H1 (cell line): ENCODE data around the gene PLXNA4. TPM values are rescaled to one million over a fixed set of nuclear protein-coding genes. Genes with fewer than 3 reads are reported as not detected.

Experiments
- CTCF ChIA-PET: fragments of 300-600 bp; sonication (Branson Sonifier 250); formaldehyde crosslinking; loops from one replicate; lab custom pipeline; 2021; ENCODE audit not compliant: partially characterized antibody; lab: Charles Lee
- POLR2A ChIA-PET: fragments of 300-600 bp; sonication (Branson Sonifier 250); formaldehyde crosslinking; loops from one replicate; lab custom pipeline; 2021; ENCODE audit warnings: inconsistent platforms; ENCODE audit not compliant: partially characterized antibody; lab: Charles Lee
- DNase-seq, 2 experiments: peaks; one replicate each; pipeline versions ENCODE4 v3.0.0 to v3.0.0-alpha.2; 2010 to 2022; ENCODE audit warnings: low spot score in 2 of 2, low read depth in 1 of 2, mixed read lengths in 1 of 2
- FAIRE-seq: peaks from 2 replicates; lab custom pipeline; 2011; peaks lifted over from hg19 to GRCh38; lab: Jason Lieb, UNC
- H2AFZ ChIP-seq: 2 replicates; pipeline ENCODE4 v1.8.1; 2012; ENCODE audit warnings: low read length, inconsistent platforms
- H2AK5ac ChIP-seq: 2 replicates; pipeline ENCODE4 v1.6.1; 2013; ENCODE audit warnings: low read depth, low read length
- H2BK120ac ChIP-seq: replicated peaks from 2 replicates; pipeline ENCODE3; 2013; ENCODE audit warnings: low read depth, low read length, inconsistent platforms
- H2BK12ac ChIP-seq: 2 replicates; pipeline ENCODE4 v1.6.1; 2013; ENCODE audit warnings: low read depth, low read length
- H2BK15ac ChIP-seq: 2 replicates; pipeline ENCODE4 v1.6.1; 2013; ENCODE audit warnings: low read length
- H2BK20ac ChIP-seq: 2 replicates; pipeline ENCODE4 v1.6.1; 2013; ENCODE audit warnings: low read length
- H2BK5ac ChIP-seq: 2 replicates; pipeline ENCODE4 v1.6.1; 2013; ENCODE audit warnings: low read depth, low read length
- H3K14ac ChIP-seq: 2 replicates; pipeline ENCODE4 v1.6.1; 2013; ENCODE audit warnings: inconsistent platforms; ENCODE audit not compliant: insufficient read length
- H3K18ac ChIP-seq: 2 replicates; pipeline ENCODE4 v1.6.1; 2013; ENCODE audit warnings: low read length; ENCODE audit errors: extremely low read depth
- H3K23ac ChIP-seq: 2 replicates; pipeline ENCODE4 v1.6.1; 2013; ENCODE audit warnings: inconsistent platforms; ENCODE audit not compliant: insufficient read length
- H3K23me2 ChIP-seq: 2 replicates; pipeline ENCODE4 v1.6.1; 2013; ENCODE audit warnings: low read depth, low read length
- H3K27ac ChIP-seq: 2 replicates; pipeline ENCODE4 v1.6.1; 2011; ENCODE audit warnings: low read depth, low read length, inconsistent platforms
- H3K27me3 ChIP-seq, 4 experiments: replicated peaks in 1 of 4; 1 replicate in 1 of 4; 2 replicates in 3 of 4; pipeline versions ENCODE4 v1.6.1 to v1.8.1; 2011 to 2013; ENCODE audit warnings: low read length in 3 of 4, mild to moderate bottlenecking in 3 of 4, inconsistent platforms in 2 of 4, mixed read lengths in 2 of 4, moderate library complexity in 1 of 4; ENCODE audit not compliant: control insufficient read depth in 3 of 4, insufficient read depth in 3 of 4; ENCODE audit errors: extremely low read depth in 1 of 4
- H3K36me3 ChIP-seq, 4 experiments: 2 replicates each; pipeline versions ENCODE4 v1.6.1 to v1.8.1; 2011 to 2013; ENCODE audit warnings: mild to moderate bottlenecking in 4 of 4, low read length in 3 of 4, moderate library complexity in 2 of 4, control low read depth in 1 of 4, inconsistent platforms in 1 of 4; ENCODE audit not compliant: insufficient read depth in 4 of 4, control insufficient read depth in 2 of 4
- H3K4ac ChIP-seq: replicated peaks from 2 replicates; pipeline ENCODE3; 2013; ENCODE audit warnings: low read length, low read depth, mixed read lengths, inconsistent platforms; ENCODE audit not compliant: insufficient read length
- H3K4me1 ChIP-seq, 4 experiments: replicated peaks in 1 of 4; 1 replicate in 1 of 4; 2 replicates in 3 of 4; pipeline versions ENCODE4 v1.6.1 to v1.8.1; 2011 to 2013; ENCODE audit warnings: low read length in 3 of 4, inconsistent platforms in 2 of 4, mixed read lengths in 1 of 4; ENCODE audit not compliant: insufficient read depth in 4 of 4, control insufficient read depth in 3 of 4
- H3K4me2 ChIP-seq, 2 experiments: 2 replicates each; pipeline versions ENCODE4 v1.6.1 to v1.8.1; 2011 to 2013; ENCODE audit warnings: low read depth in 2 of 2, low read length in 2 of 2, control low read depth in 1 of 2, inconsistent platforms in 1 of 2, mild to moderate bottlenecking in 1 of 2; ENCODE audit not compliant: insufficient read depth in 1 of 2
- H3K4me3 ChIP-seq, 4 experiments: fragments of 200-600, 300-600 bp in 1 of 4; sonication (generic), shearing (Covaris generic), sonication (Bioruptor Twin) in 1 of 4; 2 replicates each; pipeline versions ENCODE4 v1.5.1 to v1.8.1; 2011 to 2016; ENCODE audit warnings: low read length in 4 of 4, low read depth in 3 of 4, control low read depth in 2 of 4, inconsistent platforms in 2 of 4, mild to moderate bottlenecking in 2 of 4, mixed read lengths in 1 of 4, moderate library complexity in 1 of 4; ENCODE audit not compliant: insufficient read depth in 2 of 4; ENCODE audit errors: extremely low read depth in 1 of 4
- H3K56ac ChIP-seq: replicated peaks from 2 replicates; pipeline ENCODE3; 2013; ENCODE audit warnings: low read depth, mild to moderate bottlenecking, mixed read lengths, low read length, inconsistent platforms; ENCODE audit not compliant: insufficient read length
- H3K79me1 ChIP-seq: 2 replicates; pipeline ENCODE4 v1.6.1; 2013; ENCODE audit warnings: low read depth, low read length, control low read depth
- H3K79me2 ChIP-seq, 2 experiments: 2 replicates each; pipeline versions ENCODE4 v1.6.1 to v1.8.1; 2012 to 2013; ENCODE audit warnings: low read length in 2 of 2, mild to moderate bottlenecking in 2 of 2, inconsistent platforms in 1 of 2; ENCODE audit not compliant: insufficient read depth in 2 of 2, control insufficient read depth in 1 of 2
- H3K9ac ChIP-seq, 4 experiments: replicated peaks in 1 of 4; 1 replicate in 1 of 4; 2 replicates in 3 of 4; pipeline versions ENCODE4 v1.6.1 to v1.8.1; 2011 to 2013; ENCODE audit warnings: low read depth in 3 of 4, low read length in 3 of 4, control low read depth in 2 of 4, mild to moderate bottlenecking in 2 of 4, moderate library complexity in 2 of 4, inconsistent platforms in 1 of 4; ENCODE audit errors: extremely low read depth in 1 of 4
- H3K9me3 ChIP-seq, 2 experiments: 2 replicates each; pipeline versions ENCODE4 v1.6.1 to v1.8.1; 2012 to 2013; ENCODE audit warnings: mild to moderate bottlenecking in 2 of 2, moderate library complexity in 2 of 2, control low read depth in 1 of 2, inconsistent platforms in 1 of 2, low read depth in 1 of 2, low read length in 1 of 2, mixed read lengths in 1 of 2; ENCODE audit not compliant: insufficient read depth in 2 of 2
- H4K20me1 ChIP-seq, 2 experiments: replicated peaks in 1 of 2; 2 replicates each; pipeline versions ENCODE3 to v1.8.1; 2011 to 2013; ENCODE audit warnings: inconsistent platforms in 2 of 2, low read length in 2 of 2, mild to moderate bottlenecking in 1 of 2; ENCODE audit not compliant: insufficient read depth in 2 of 2, control insufficient read depth in 1 of 2
- H4K5ac ChIP-seq: 2 replicates; pipeline ENCODE4 v1.6.1; 2013; ENCODE audit warnings: low read length, low read depth, mixed read lengths, inconsistent platforms; ENCODE audit not compliant: insufficient read length
- H4K8ac ChIP-seq: 2 replicates; pipeline ENCODE4 v1.8.0; 2013; ENCODE audit warnings: mild to moderate bottlenecking, moderate library complexity, low read length, inconsistent platforms; ENCODE audit not compliant: insufficient read depth; ENCODE audit errors: extremely low read depth
- H4K91ac ChIP-seq: replicated peaks from 2 replicates; pipeline ENCODE3; 2013; ENCODE audit warnings: low read length, mixed read lengths, inconsistent platforms; ENCODE audit not compliant: insufficient read length
- KDM4A ChIP-seq: IDR thresholded peaks from one replicate; pipeline ENCODE4 v1.7.1; 2012; ENCODE audit warnings: low read depth, mild to moderate bottlenecking, moderate library complexity, low read length, inconsistent platforms; ENCODE audit not compliant: severe bottlenecking
- SAP30 ChIP-seq: fragments of 300-600 bp; sonication (generic); IDR thresholded peaks from 2 replicates; pipeline ENCODE4 v1.7.1; 2012; ENCODE audit warnings: low read length, moderate library complexity, mild to moderate bottlenecking, inconsistent platforms; ENCODE audit not compliant: insufficient read depth, insufficient replicate concordance
- WGBS, 2 experiments: shearing (Covaris generic) in 1 of 2; methylation state at CpG; one replicate each; pipeline versions ENCODE4 v1.1.6 to v1.1.7; 2013 to 2015; ENCODE audit warnings: low lambda C conversion rate in 2 of 2, mixed read lengths in 2 of 2, inconsistent platforms in 1 of 2, low coverage in 1 of 2, missing lambda C conversion rate in 1 of 2; ENCODE audit not compliant: insufficient replicate concordance in 2 of 2, insufficient coverage in 1 of 2, insufficient read length in 1 of 2; ENCODE audit errors: extremely low coverage in 1 of 2, missing lambda C conversion rate in 1 of 2; 5-methylcytosine and 5-hydroxymethylcytosine counted together
- long read RNA-seq, 2 experiments: library from RNA in 1 of 2; library from capped mRNA in 1 of 2; stranded (forward); transcript quantifications; one replicate each; pipeline ENCODE4 v2.0.0, GENCODE V29; 2021; ENCODE audit warnings: inconsistent platforms in 1 of 2
- polyA minus RNA-seq, 3 experiments: library from RNA; depleted of rRNA, polyadenylated mRNA; stranded (reverse); fragments of >200 nt; gene quantifications; 1 replicate in 2 of 3; 2 replicates in 1 of 3; pipeline ENCODE4 v1.2.3, GENCODE V29; 2011
- polyA plus RNA-seq, 7 experiments: library from polyadenylated mRNA; depleted of rRNA in 3 of 7; stranded (reverse) in 5 of 7; unstranded in 2 of 7; fragments of >200 nt in 5 of 7; fragments of 200-250 nt in 2 of 7; gene quantifications; 1 replicate in 5 of 7; 2 replicates in 1 of 7; 4 replicates in 1 of 7; pipeline versions ENCODE4 v1.2.1 to v1.2.3, GENCODE V29; 2011 to 2013; ENCODE audit warnings: missing spikeins in 2 of 7, mixed read lengths in 2 of 7
- total RNA-seq: library from RNA; stranded (reverse); fragmentation: NEBNext Ultra II Directional; extraction: Animal tissue kit (Norgen Biotek cat#: 25700); gene quantifications from 2 replicates; pipeline ENCODE4 v1.2.1, GENCODE V29; 2021

Gene PLXNA4, protein sequence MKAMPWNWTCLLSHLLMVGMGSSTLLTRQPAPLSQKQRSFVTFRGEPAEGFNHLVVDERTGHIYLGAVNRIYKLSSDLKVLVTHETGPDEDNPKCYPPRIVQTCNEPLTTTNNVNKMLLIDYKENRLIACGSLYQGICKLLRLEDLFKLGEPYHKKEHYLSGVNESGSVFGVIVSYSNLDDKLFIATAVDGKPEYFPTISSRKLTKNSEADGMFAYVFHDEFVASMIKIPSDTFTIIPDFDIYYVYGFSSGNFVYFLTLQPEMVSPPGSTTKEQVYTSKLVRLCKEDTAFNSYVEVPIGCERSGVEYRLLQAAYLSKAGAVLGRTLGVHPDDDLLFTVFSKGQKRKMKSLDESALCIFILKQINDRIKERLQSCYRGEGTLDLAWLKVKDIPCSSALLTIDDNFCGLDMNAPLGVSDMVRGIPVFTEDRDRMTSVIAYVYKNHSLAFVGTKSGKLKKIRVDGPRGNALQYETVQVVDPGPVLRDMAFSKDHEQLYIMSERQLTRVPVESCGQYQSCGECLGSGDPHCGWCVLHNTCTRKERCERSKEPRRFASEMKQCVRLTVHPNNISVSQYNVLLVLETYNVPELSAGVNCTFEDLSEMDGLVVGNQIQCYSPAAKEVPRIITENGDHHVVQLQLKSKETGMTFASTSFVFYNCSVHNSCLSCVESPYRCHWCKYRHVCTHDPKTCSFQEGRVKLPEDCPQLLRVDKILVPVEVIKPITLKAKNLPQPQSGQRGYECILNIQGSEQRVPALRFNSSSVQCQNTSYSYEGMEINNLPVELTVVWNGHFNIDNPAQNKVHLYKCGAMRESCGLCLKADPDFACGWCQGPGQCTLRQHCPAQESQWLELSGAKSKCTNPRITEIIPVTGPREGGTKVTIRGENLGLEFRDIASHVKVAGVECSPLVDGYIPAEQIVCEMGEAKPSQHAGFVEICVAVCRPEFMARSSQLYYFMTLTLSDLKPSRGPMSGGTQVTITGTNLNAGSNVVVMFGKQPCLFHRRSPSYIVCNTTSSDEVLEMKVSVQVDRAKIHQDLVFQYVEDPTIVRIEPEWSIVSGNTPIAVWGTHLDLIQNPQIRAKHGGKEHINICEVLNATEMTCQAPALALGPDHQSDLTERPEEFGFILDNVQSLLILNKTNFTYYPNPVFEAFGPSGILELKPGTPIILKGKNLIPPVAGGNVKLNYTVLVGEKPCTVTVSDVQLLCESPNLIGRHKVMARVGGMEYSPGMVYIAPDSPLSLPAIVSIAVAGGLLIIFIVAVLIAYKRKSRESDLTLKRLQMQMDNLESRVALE (N-terminal part only)
- total RNA-seq (0.76 and 1.8 TPM in 2 replicates), polyA plus RNA-seq (2011; rRNA removed) (0.44 and 0.79 TPM in 2 replicates), polyA minus RNA-seq (2011; rRNA and poly(A)+ RNA removed) (2.0 and 2.7 TPM in 2 replicates)
- 0.40 TPM for polyA plus RNA-seq (2011; cell fraction: cytosol; rRNA removed)
- polyA plus RNA-seq (2011; cell fraction: nucleus; rRNA removed) = 0.88 TPM
- 0.51 to 1.1 TPM (median 0.55 TPM) in 4 replicates for polyA plus RNA-seq (2012, experiment 1 of 2)
- polyA plus RNA-seq (2012, experiment 2 of 2) = 0.26 TPM
- polyA plus RNA-seq (2013, experiment 1 of 2) = 0.69 TPM
- 0.63 TPM for polyA plus RNA-seq (2013, experiment 2 of 2)
- 1.0 TPM for polyA minus RNA-seq (2011; cell fraction: cytosol; rRNA and poly(A)+ RNA removed)
- 1.6 TPM for polyA minus RNA-seq (2011; cell fraction: nucleus; rRNA and poly(A)+ RNA removed)
- long read RNA-seq, experiment 1, partial matches to known transcripts = 1 of 2 reads
- long read RNA-seq, experiment 1, other reads (novel, unspliced or antisense) = 1 of 2 reads
- long read RNA-seq, experiment 2 = 0 reads

DNA sequence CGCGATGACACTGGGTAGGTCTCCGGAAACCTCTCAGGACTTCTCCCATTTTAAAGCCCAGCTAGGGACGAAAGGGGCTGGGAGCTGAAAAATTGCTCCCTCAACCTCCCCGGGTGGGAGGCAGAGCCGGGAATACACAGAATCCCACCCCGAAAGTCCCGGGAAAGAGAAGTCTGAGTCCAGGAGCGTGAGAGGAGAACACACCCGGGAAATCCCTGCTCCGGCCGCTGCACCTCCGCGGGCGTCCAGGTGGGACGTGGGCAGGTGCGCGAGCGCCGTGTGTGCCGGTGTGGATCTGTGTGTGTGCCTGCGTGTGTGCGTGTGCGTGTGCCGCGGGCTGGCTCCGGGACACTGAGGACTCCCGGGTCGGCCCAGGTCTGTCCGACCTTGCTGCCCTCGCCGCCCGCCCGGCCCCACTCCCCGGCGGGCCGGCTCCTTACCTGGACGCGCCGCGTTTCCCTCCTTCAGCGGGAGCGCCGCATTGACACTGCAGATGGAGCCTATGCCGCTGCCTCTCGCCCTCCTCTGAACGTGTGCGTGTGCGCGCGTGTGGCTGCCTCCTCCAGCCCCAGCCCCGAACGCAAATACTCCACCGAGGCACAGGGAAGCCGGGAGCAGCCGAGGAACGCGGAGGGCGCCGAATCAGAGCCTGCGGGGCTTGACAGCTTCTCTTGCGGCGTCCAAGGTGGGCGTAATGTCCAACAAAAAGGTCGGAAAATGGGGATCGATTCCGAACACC is at the start of gene PLXNA4:
Gene PLXNA4 (minus strand): TSS at position 489 of the 739 bp plus-strand sequence. CDS start 67,777 bp downstream, outside the sequence.
- peak within 1 kb of the TSS; percentile 74 to 98 for H3K4me2 ChIP-seq
- no peaks in the 10 kb centered on the region for H3K79me2 ChIP-seq
- H4K5ac ChIP-seq = no peak within 1 kb of the TSS
- H2BK12ac ChIP-seq = no peak within 1 kb of the TSS
- H3K14ac ChIP-seq = no peak within 1 kb of the TSS
- no peak within 1 kb of the TSS for H4K91ac ChIP-seq
- no peak within 1 kb of the TSS; the same call in 1 of the 2 replicates for H2BK15ac ChIP-seq
- H2AK5ac ChIP-seq = no peak within 1 kb of the TSS
- H2AFZ ChIP-seq = no peak within 1 kb of the TSS
- H3K23ac ChIP-seq = no peak within 1 kb of the TSS
- no peak within 1 kb of the TSS for H2BK120ac ChIP-seq
- no peak within 1 kb of the TSS; a peak in 2 of 7 replicates for H3K9ac ChIP-seq
- peaks cover 12 to 44% (median 25%) of the 10 kb centered on the region in 4 experiments for H3K4me1 ChIP-seq
- no peak within 1 kb of the TSS; the same call in 1 of the 2 replicates for H4K8ac ChIP-seq
- peak within 1 kb of the TSS; percentile 32 to 67 (median 50) for H3K4me3 ChIP-seq
- H3K79me1 ChIP-seq = no peaks in the 10 kb centered on the region
- peaks cover 2 to 5% of the 10 kb centered on the region in 2 experiments for H4K20me1 ChIP-seq
- WGBS, 2 experiments = 3% methylated on average over 55 of the region's 67 CpGs; no CpG with 5 or more reads in 1 of the 2 experiments
- H3K23me2 ChIP-seq = peaks cover 13% of the 10 kb centered on the region; the same call in 1 of the 2 replicates
- H2BK5ac ChIP-seq = no peak within 1 kb of the TSS
- DNase-seq = peak in 1 of 2 experiments; percentile 67
- no peak within 1 kb of the TSS for H3K27ac ChIP-seq
- H2BK20ac ChIP-seq = no peak within 1 kb of the TSS
- peaks cover 63 to 80% (median 72%) of the 10 kb centered on the region in 4 experiments for H3K27me3 ChIP-seq
- FAIRE-seq = no peak
- H3K56ac ChIP-seq = no peak within 1 kb of the TSS
- no peak within 1 kb of the TSS for H3K4ac ChIP-seq
- H3K36me3 ChIP-seq = peaks cover 0 to 4% (median 0%) of the 10 kb centered on the region in 4 experiments; a peak in 1 of 8 replicates
- no peaks in the 10 kb centered on the region; a peak in 1 of 4 replicates for H3K9me3 ChIP-seq
- CTCF ChIA-PET = interaction anchor here (0.6 to 3.0 kb wide), 7 partner anchors 59 to 537 kb away, joined by 3 to 26 read pairs (median 3); no protein-coding TSS in a partner anchor
- POLR2A ChIA-PET = no interaction called here
- no peak within 1 kb of the TSS for H3K18ac ChIP-seq
- TF ChIP-seq KDM4A (peak; percentile 43), SAP30 (no peak)
